ENCODE measurements around the gene DNMBP.

The DNMBP gene

GRCh38 chr10:100043344-100043743, 33.6 kb upstream of the DNMBP start:
- DNase-seq (ENCODE audit: extremely low spot score): no peak
- POLR2A ChIA-PET: interaction anchor here (0.6 kb wide), 1 partner anchor 35 kb away, joined by 3 read pairs; no protein-coding TSS in a partner anchor
- TF ChIP-seq PKNOX1 (IDR thresholded peaks at IDR 0.05) (0 out of 2 replicates have a peak, but pooled peaks have one; percentile 3), FOXK2 (IDR thresholded peaks at IDR 0.05) (no peak)
- CTCF ChIA-PET: interaction anchor here (7.4 kb wide), 1 partner anchor 196 kb away, joined by 73 read pairs; no protein-coding TSS in a partner anchor

- ChIA-PET POLR2A (no interaction called here), CTCF (interaction anchor here (1.0 kb wide), 1 partner anchor 196 kb away, joined by 9 read pairs; no protein-coding TSS in a partner anchor)
Observed at GRCh38 chr10:100041306-100042002, 31.7 kb upstream of the DNMBP start.

GRCh38 chr10:100038561-100039071, 28.9 kb upstream of the DNMBP start:
- POLR2A ChIA-PET: no interaction called here

More at GRCh38 chr10:100041306-100042002, 31.7 kb upstream of the DNMBP start:
- no peak for TF ChIP-seq ELF4 (IDR thresholded peaks at IDR 0.05)
- no peak for TF ChIP-seq LEF1 (IDR thresholded peaks at IDR 0.05; ENCODE audit: borderline replicate concordance)
- TF ChIP-seq NFRKB (IDR thresholded peaks at IDR 0.05): no peak
- no peak for TF ChIP-seq PKNOX1 (IDR thresholded peaks at IDR 0.05)
- TF ChIP-seq SUZ12 (IDR thresholded peaks at IDR 0.05): no peak
- TF ChIP-seq BHLHE40 (IDR thresholded peaks at IDR 0.05; ENCODE audit: borderline replicate concordance): no peak
- no peak for TF ChIP-seq ARNT (IDR thresholded peaks at IDR 0.05)
- TF ChIP-seq HDGF (IDR thresholded peaks at IDR 0.05; ENCODE audit: borderline replicate concordance): no peak
- no peak for TF ChIP-seq L3MBTL2 (conservative IDR thresholded peaks at IDR 0.05)
- TF ChIP-seq ZNF384 (IDR thresholded peaks at IDR 0.05): no peak
- TF ChIP-seq CTBP1 (IDR thresholded peaks at IDR 0.05; ENCODE audit: borderline replicate concordance): no peak
- no peak for TF ChIP-seq FOXK2 (IDR thresholded peaks at IDR 0.05)
- no peak for TF ChIP-seq FOXM1 (IDR thresholded peaks at IDR 0.05; ENCODE audit: borderline replicate concordance)
- no peak for TF ChIP-seq FOXA1 (IDR thresholded peaks at IDR 0.05)
- no peak for TF ChIP-seq TARDBP (IDR thresholded peaks at IDR 0.05)
- DNase-seq (ENCODE audit: extremely low spot score): no peak

GRCh38 chr10:100037758-100038315, 28.1 kb upstream of the DNMBP start:
- ChIA-PET POLR2A (no interaction called here), CTCF (interaction anchor here (0.9 to 1.2 kb wide), 3 partner anchors 8 to 192 kb away, joined by 3 to 6 read pairs (median 6); no protein-coding TSS in a partner anchor)
- no peak for DNase-seq (ENCODE audit: extremely low spot score)

More at GRCh38 chr10:100038561-100039071, 28.9 kb upstream of the DNMBP start:
- CTCF ChIA-PET: interaction anchor here (1.3 kb wide), 1 partner anchor 193 kb away, joined by 5 read pairs; no protein-coding TSS in a partner anchor
- DNase-seq (ENCODE audit: extremely low spot score): no peak
- TF ChIP-seq L3MBTL2 (conservative IDR thresholded peaks at IDR 0.05): no peak
- TF ChIP-seq LEF1 (IDR thresholded peaks at IDR 0.05; ENCODE audit: borderline replicate concordance): no peak
- TF ChIP-seq CTBP1 (IDR thresholded peaks at IDR 0.05; ENCODE audit: borderline replicate concordance): no peak
- no peak for TF ChIP-seq HDGF (IDR thresholded peaks at IDR 0.05; ENCODE audit: borderline replicate concordance)
- no peak for TF ChIP-seq BHLHE40 (IDR thresholded peaks at IDR 0.05; ENCODE audit: borderline replicate concordance)
- no peak for TF ChIP-seq ELF4 (IDR thresholded peaks at IDR 0.05)
- TF ChIP-seq FOXM1 (IDR thresholded peaks at IDR 0.05; ENCODE audit: borderline replicate concordance): no peak
- no peak for TF ChIP-seq ARNT (IDR thresholded peaks at IDR 0.05)
- TF ChIP-seq FOXK2 (IDR thresholded peaks at IDR 0.05): no peak

GRCh38 chr10:100036850-100037249, 27.1 kb upstream of the DNMBP start:
- no peak for DNase-seq (ENCODE audit: extremely low spot score)
- CTCF ChIA-PET: interaction anchor here (0.9 to 1.2 kb wide), 2 partner anchors 9 to 10 kb away, joined by 6 read pairs; no protein-coding TSS in a partner anchor
- POLR2A ChIA-PET: no interaction called here
- TF ChIP-seq SP1 (IDR thresholded peaks at IDR 0.05) (no peak), PKNOX1 (IDR thresholded peaks at IDR 0.05) (no peak), FOXA1 (IDR thresholded peaks at IDR 0.05) (no peak), FOXK2 (IDR thresholded peaks at IDR 0.05) (no peak), HDGF (IDR thresholded peaks at IDR 0.05; ENCODE audit: borderline replicate concordance) (no peak)

More at GRCh38 chr10:100037758-100038315, 28.1 kb upstream of the DNMBP start:
- TF ChIP-seq FOXA1 (IDR thresholded peaks at IDR 0.05): no peak
- no peak for TF ChIP-seq ELF4 (IDR thresholded peaks at IDR 0.05)
- no peak for TF ChIP-seq TARDBP (IDR thresholded peaks at IDR 0.05)
- TF ChIP-seq PKNOX1 (IDR thresholded peaks at IDR 0.05): no peak
- TF ChIP-seq FOXM1 (IDR thresholded peaks at IDR 0.05; ENCODE audit: borderline replicate concordance): no peak
- TF ChIP-seq NFRKB (IDR thresholded peaks at IDR 0.05): no peak
- no peak for TF ChIP-seq FOXK2 (IDR thresholded peaks at IDR 0.05)
- no peak for TF ChIP-seq ZNF384 (IDR thresholded peaks at IDR 0.05)
- TF ChIP-seq HDGF (IDR thresholded peaks at IDR 0.05; ENCODE audit: borderline replicate concordance): no peak
- TF ChIP-seq BHLHE40 (IDR thresholded peaks at IDR 0.05; ENCODE audit: borderline replicate concordance): no peak
- TF ChIP-seq L3MBTL2 (conservative IDR thresholded peaks at IDR 0.05): no peak
- no peak for TF ChIP-seq LEF1 (IDR thresholded peaks at IDR 0.05; ENCODE audit: borderline replicate concordance)
- no peak for TF ChIP-seq SP1 (IDR thresholded peaks at IDR 0.05)
- TF ChIP-seq SUZ12 (IDR thresholded peaks at IDR 0.05): no peak
- no peak for TF ChIP-seq ARNT (IDR thresholded peaks at IDR 0.05)
- no peak for TF ChIP-seq CTBP1 (IDR thresholded peaks at IDR 0.05; ENCODE audit: borderline replicate concordance)

All from HEK293T (cell line).